ENCODE results near the gene DPP3. TPM values are rescaled to one million over a fixed set of nuclear protein-coding genes. Genes with fewer than 3 reads are reported as not detected.
"Not testable (repeated sequence)": the region's sequence is repeated elsewhere in the genome, so short reads cannot be mapped to it uniquely, and the experiment has no call there.

DPP3 gene
- polyA plus RNA-seq, 2 of the 4 experiments (the other 2 are of a cell fraction) = 52.2 to 70.5 TPM

- CTCF ChIA-PET = interaction anchor here (0.7 to 48.5 kb wide), 3 partner anchors 10 to 426 kb away, joined by 3 to 1614 read pairs (median 3); partner anchors contain the start of gene NPAS4
- ATAC-seq; H3K4me1 ChIP-seq; H3K9me3 ChIP-seq; POLR2A ChIA-PET; DNase-seq (ENCODE audit: low read depth in 1 of 2, low spot score in 1 of 2); FAIRE-seq; H3K27ac ChIP-seq; H3K4me3 ChIP-seq; H3K4me2 ChIP-seq: not testable (repeated sequence)
- 82% methylated on average over 8 of the region's 8 CpGs for WGBS (ENCODE audit: missing lambda C conversion rate)
These were observed 48.3 kb upstream of the DPP3 start for GRCh38 chr11:66431871-66432329.

DNA sequence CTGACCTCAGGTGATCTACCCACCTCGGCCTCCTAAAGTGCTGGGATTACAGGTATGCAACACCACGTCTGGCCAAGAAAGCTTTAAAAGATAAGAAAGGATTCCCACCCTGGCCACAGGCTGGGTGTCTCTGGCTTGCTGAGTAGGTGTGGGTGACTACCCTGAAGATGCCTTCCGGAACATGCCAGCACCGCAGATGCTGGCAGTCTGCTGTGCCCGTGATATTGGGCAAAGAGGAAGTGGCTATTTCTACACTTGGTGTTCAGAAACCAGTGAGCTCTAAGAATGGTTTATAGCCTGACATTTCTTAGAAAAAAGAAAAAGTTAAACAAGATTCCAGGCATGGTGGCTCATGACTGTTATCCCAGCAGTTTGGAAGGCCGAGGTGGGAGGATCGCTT is 47.6 kb upstream of the DPP3 start:
- TF ChIP-seq CEBPB (IDR thresholded peaks at IDR 0.05) = no peak
- no peak for TF ChIP-seq HDAC2 (IDR thresholded peaks at IDR 0.05)
- no peak for TF ChIP-seq EHF (CRISPR knock-in tag; IDR thresholded peaks at IDR 0.05)
- no peak for TF ChIP-seq ZC3H11A (IDR thresholded peaks at IDR 0.05)
- TF ChIP-seq, protein P1, sequence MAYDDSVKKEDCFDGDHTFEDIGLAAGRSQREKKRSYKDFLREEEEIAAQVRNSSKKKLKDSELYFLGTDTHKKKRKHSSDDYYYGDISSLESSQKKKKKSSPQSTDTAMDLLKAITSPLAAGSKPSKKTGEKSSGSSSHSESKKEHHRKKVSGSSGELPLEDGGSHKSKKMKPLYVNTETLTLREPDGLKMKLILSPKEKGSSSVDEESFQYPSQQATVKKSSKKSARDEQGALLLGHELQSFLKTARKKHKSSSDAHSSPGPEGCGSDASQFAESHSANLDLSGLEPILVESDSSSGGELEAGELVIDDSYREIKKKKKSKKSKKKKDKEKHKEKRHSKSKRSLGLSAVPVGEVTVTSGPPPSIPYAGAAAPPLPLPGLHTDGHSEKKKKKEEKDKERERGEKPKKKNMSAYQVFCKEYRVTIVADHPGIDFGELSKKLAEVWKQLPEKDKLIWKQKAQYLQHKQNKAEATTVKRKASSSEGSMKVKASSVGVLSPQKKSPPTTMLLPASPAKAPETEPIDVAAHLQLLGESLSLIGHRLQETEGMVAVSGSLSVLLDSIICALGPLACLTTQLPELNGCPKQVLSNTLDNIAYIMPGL (CRISPR knock-in tag; IDR thresholded peaks at IDR 0.05; ENCODE audit: borderline replicate concordance) = no peak
- TF ChIP-seq MAFK (IDR thresholded peaks at IDR 0.05; ENCODE audit: partially characterized antibody) = no peak
- TF ChIP-seq E2F6 (IDR thresholded peaks at IDR 0.05; ENCODE audit: borderline replicate concordance, low read depth) = no peak
- TF ChIP-seq MAZ (IDR thresholded peaks at IDR 0.05; ENCODE audit: borderline replicate concordance, low read depth, low read length) = no peak
- no peak for TF ChIP-seq CHD4 (IDR thresholded peaks at IDR 0.05; ENCODE audit: borderline replicate concordance)
- no peak for TF ChIP-seq RAD21 (conservative IDR thresholded peaks at IDR 0.05 in 1 of 2, IDR thresholded peaks at IDR 0.05 in 1 of 2)
- TF ChIP-seq EHMT2 (IDR thresholded peaks at IDR 0.05; ENCODE audit: low read depth) = no peak
- TF ChIP-seq SREBF2 (IDR thresholded peaks at IDR 0.05) = no peak
- TF ChIP-seq ESRRA (IDR thresholded peaks at IDR 0.05; ENCODE audit: borderline replicate concordance, low read length) = no peak
- TF ChIP-seq, protein P2, sequence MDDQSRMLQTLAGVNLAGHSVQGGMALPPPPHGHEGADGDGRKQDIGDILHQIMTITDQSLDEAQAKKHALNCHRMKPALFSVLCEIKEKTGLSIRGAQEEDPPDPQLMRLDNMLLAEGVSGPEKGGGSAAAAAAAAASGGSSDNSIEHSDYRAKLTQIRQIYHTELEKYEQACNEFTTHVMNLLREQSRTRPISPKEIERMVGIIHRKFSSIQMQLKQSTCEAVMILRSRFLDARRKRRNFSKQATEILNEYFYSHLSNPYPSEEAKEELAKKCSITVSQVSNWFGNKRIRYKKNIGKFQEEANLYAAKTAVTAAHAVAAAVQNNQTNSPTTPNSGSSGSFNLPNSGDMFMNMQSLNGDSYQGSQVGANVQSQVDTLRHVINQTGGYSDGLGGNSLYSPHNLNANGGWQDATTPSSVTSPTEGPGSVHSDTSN (IDR thresholded peaks at IDR 0.05) = no peak
- no peak for TF ChIP-seq HEYL (CRISPR knock-in tag; IDR thresholded peaks at IDR 0.05)
- no peak for TF ChIP-seq PHF8 (IDR thresholded peaks at IDR 0.05; ENCODE audit: borderline replicate concordance, low read depth)
- POLR2A ChIA-PET = no interaction called here
- whole genome bisulfite sequencing (ENCODE audit: missing lambda C conversion rate) = 91% methylated on average over 7 of the region's 7 CpGs
- H3K4me3 ChIP-seq = no peak overlapping the region
- no peaks in the 10 kb centered on the region for H3K9me3 ChIP-seq
- H3K4me2 ChIP-seq = no peak overlapping the region
- ATAC-seq (no peak), FAIRE-seq (no peak), DNase-seq (ENCODE audit: low read depth in 1 of 2, low spot score in 1 of 2) (no peak)
- H3K27ac ChIP-seq = no peak overlapping the region
- H3K4me1 ChIP-seq = peaks cover 2% of the 10 kb centered on the region; the same call in 2 of the 3 replicates
- CTCF ChIA-PET = interaction anchor here (0.7 to 48.5 kb wide), 2 partner anchors 9 to 30 kb away, joined by 3 to 1614 read pairs; partner anchors contain the start of gene NPAS4

DNA sequence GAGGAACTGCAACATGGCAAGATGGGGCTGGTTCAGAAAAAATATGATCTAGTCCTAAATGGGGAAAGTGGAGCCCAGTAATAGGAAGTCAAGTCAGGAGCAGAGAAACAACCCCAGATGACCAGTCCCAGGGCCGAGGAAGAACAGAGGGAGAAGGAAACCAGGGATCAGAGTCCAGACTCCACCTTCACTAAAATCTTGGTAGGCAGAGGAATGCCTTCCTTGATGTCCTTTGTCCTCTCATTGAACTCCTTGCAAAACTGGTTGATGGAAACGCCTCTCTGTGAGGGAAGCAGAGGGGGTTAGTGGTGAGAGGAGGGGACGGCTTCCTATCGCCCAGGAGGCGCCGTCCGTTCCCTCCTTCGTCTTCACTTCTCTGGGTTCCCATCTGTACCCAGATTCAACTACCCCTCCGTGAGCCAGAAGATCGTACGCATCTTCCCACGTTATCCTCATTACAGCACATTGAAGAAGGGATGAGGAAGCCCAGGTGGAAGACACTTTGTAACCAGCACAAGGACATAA is 42.2 kb upstream of the DPP3 start:
- H3K9me3 ChIP-seq = no peaks in the 10 kb centered on the region
- H3K4me3 ChIP-seq = peak overlapping the region; percentile 69
- DNase-seq (ENCODE audit: low read depth in 1 of 2, low spot score in 1 of 2) (no peak), FAIRE-seq (no peak), ATAC-seq (peak in 1 of 2 experiments; percentile 4; a peak in 1 of 6 replicates)
- H3K4me2 ChIP-seq = peak overlapping the region; percentile 83
- TF ChIP-seq CBX8 (IDR thresholded peaks at IDR 0.05) (no peak), MAX (IDR thresholded peaks at IDR 0.05) (no peak), ZC3H11A (IDR thresholded peaks at IDR 0.05) (no peak), RCOR1 (IDR thresholded peaks at IDR 0.05; ENCODE audit: low read depth, low read length) (no peak), TP53 (CRISPR knock-in tag; IDR thresholded peaks at IDR 0.05) (no peak), MAZ (IDR thresholded peaks at IDR 0.05; ENCODE audit: borderline replicate concordance, low read depth, low read length) (no peak), EHMT2 (IDR thresholded peaks at IDR 0.05; ENCODE audit: low read depth) (no peak), HOXA7 (CRISPR knock-in tag; IDR thresholded peaks at IDR 0.05) (no peak), HOXB5 (CRISPR knock-in tag; IDR thresholded peaks at IDR 0.05) (no peak), FOXS1 (CRISPR knock-in tag; IDR thresholded peaks at IDR 0.05) (no peak), HDAC2 (IDR thresholded peaks at IDR 0.05) (no peak), TFCP2L1 (CRISPR knock-in tag; IDR thresholded peaks at IDR 0.05) (no peak), CHD2 (IDR thresholded peaks at IDR 0.05; ENCODE audit: low read length, partially characterized antibody) (no peak)
- TF ChIP-seq, protein P3, sequence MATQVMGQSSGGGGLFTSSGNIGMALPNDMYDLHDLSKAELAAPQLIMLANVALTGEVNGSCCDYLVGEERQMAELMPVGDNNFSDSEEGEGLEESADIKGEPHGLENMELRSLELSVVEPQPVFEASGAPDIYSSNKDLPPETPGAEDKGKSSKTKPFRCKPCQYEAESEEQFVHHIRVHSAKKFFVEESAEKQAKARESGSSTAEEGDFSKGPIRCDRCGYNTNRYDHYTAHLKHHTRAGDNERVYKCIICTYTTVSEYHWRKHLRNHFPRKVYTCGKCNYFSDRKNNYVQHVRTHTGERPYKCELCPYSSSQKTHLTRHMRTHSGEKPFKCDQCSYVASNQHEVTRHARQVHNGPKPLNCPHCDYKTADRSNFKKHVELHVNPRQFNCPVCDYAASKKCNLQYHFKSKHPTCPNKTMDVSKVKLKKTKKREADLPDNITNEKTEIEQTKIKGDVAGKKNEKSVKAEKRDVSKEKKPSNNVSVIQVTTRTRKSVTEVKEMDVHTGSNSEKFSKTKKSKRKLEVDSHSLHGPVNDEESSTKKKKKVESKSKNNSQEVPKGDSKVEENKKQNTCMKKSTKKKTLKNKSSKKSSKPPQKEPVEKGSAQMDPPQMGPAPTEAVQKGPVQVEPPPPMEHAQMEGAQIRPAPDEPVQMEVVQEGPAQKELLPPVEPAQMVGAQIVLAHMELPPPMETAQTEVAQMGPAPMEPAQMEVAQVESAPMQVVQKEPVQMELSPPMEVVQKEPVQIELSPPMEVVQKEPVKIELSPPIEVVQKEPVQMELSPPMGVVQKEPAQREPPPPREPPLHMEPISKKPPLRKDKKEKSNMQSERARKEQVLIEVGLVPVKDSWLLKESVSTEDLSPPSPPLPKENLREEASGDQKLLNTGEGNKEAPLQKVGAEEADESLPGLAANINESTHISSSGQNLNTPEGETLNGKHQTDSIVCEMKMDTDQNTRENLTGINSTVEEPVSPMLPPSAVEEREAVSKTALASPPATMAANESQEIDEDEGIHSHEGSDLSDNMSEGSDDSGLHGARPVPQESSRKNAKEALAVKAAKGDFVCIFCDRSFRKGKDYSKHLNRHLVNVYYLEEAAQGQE (IDR thresholded peaks at IDR 0.05) = no peak
- peaks cover 9% of the 10 kb centered on the region for H3K4me1 ChIP-seq
- 21% methylated on average over 12 of the region's 12 CpGs for WGBS (ENCODE audit: missing lambda C conversion rate)
- ChIA-PET POLR2A (interaction anchor here (1.2 to 1.9 kb wide), 6 partner anchors 28 to 241 kb away, joined by 4 to 22 read pairs (median 7); partner anchors contain the start of genes DPP3, PELI3, RBM14 and RBM4B), CTCF (interaction anchor here (0.6 to 48.5 kb wide), 14 partner anchors 11 to 448 kb away, joined by 3 to 1614 read pairs (median 4); partner anchors contain the start of genes DPP3, NPAS4, RBM4B and ZDHHC24)
- H3K27ac ChIP-seq = peak overlapping the region; percentile 79 to 92

All from A549 (cell line).